ENCODE results near the gene SEMA3G.

Gene SEMA3G

DNA sequence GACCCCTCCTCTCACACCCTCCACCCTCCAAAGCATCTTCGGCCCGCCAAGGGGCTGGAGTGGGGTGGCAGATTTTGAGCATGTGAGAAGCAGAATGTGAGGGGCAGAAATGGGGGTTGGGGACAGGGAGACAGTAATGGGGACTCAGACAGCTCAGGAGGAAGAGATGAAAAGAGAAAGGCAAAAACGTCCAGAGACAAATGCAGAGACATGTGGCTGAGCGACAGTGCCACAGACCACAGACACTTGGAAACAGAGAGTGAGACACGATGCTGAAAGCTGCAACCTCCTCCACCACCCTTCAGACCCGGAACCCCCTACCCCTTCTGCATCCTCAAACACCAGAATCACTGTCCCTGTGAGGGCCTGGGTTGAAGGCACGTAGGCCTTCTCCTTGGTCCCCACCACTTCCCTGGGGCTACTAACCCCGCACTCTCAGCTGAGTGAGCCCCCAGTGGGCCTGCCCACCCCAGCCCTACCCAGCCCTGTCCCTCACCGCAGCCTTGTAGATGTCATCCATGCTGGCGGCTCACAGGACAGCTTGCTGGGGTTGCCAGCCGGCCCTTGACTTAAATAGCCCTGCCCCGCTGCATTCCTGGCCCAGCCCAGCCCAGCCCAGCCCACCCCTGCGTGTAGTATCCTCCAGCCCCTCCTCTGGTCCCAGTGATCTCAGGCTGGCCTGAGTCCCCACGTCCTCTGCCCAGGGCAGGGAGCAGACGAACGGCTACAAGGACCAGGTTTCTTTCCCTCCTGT, 8.8 kb upstream of the SEMA3G start, which contains the start of gene TNNC1:
Gene TNNC1, minus strand, starts transcription at position 546 of the 754 bp plus-strand sequence. Its CDS starts 26 bp downstream, at position 520.
- no peak for DNase-seq

DNA sequence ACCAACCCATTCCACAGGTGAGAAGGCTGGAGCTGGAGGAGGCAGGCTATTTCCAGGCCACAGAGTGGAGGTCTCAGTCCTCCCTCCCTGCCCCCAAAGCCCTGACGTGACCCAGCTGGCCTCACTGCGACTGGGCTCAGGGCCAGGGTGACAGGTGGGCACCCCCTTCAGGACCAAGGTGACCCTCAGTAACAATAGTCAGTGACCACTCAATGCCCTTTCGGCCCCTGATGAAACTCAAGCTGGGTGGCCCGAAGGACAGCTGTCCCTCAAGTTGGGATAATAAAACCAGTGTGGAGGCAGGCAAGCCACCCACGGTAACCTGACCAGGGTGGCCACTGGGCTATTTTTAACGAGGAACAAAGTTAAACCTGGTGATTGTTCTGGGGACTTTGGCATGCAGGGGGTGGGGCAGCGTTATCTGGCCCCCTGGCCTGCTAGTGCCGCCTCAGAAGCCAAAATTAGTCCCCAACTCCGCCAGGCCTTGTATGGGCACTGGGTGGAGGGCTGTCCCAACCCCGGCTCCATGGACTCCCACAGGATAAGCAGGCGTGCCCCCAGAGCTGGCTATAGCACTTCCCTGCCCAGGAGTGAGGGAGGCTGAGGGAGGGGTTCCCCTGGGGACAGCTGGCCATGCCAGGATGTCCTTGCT, 7.8 kb upstream of the SEMA3G start:
- no peak for DNase-seq

DNA sequence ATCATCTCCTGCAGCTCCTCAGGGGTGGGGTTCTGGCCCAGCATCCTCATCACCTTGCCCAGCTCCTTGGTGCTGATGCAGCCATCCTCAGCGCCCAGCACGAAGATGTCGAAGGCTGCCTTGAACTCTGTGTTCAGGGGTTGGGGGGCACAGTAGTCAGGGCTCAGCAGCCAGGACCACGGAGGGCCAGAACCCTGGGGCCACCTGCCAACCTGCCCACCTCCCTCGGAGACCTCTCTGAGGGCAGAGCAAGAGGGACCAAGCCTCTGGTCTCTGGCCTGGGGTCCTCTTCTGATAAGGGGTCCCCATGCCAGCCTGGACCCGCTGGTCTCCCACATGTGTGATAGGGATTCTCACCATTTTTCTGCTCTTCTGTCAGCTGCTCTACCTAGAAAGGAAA, 7.2 kb upstream of the SEMA3G start:
- no peak for DNase-seq

DNA sequence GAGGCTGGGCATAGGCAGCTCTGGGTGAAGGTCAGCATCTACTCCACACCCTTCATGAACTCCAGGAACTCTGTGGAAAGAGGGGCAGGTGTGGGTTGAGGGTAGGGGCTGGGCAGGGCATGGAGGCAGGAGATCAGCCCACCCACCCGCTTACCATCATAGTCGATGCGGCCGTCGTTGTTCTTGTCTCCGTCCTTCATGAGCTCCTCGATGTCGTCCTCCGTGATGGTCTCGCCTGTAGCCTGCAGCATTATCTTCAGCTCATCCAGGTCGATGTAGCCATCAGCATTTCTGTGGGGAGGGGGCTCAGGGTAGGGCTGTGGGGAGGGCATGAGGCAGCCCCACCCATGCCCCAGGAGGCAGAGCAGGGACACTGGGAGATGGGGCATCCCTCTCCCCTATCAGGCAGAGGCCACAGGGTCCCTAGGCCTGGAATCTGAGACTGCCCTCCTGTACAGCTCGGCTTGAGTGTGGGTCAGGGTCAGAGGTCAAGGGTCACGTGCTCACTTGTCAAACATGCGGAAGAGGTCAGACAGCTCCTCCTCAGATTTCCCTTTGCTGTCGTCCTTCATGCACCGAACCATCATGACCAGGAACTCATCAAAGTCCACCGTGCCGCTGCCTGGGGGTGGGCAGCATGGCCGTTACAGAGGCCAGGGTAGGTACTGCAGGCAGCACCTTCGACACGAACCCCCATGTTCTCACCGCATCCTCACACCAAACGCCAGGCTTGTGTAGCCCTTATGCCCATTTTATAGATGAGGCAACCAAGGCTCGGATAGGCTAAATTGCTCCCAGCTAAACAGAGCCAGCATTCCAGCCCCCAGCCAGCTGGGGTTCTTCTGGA, 6.6 kb upstream of the SEMA3G start:
- no peak for DNase-seq

DNA sequence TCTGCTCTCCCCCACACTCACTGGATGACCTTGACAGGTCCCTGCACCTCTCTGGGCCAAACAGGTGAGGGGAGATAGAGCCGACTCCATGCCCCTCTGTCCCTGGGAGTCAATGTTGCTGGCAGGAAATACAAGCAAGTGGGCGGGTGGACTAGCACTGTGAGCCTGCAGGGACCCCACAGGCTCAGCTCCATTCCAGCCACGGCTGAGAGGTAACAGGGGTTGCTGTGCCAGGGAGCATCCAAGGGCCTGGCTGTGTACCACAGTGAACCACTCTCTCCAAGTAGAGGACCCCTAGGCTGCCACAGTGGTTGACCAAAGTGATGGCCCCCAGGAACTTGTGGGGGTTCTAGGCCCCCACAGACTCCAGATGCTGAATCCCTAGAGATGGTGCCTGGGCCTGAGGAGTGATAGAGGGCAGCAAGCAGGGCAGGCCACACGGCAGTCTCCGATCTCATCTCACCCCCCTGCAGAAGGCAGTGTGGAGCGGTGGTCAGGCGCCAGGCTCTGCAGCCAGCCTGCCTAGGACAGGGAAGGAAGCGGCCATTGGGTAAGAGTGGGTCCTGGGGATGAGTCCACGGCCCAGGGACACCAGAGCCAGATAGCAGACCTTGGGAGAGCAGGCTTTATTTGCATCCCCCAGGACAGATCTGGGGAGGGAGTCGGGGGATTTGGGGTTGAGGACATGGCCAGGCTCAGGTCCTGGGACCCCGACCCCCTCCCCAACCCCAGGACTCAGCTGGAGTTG, 5.8 kb upstream of the SEMA3G start:
- DNase-seq = no peak

DNA sequence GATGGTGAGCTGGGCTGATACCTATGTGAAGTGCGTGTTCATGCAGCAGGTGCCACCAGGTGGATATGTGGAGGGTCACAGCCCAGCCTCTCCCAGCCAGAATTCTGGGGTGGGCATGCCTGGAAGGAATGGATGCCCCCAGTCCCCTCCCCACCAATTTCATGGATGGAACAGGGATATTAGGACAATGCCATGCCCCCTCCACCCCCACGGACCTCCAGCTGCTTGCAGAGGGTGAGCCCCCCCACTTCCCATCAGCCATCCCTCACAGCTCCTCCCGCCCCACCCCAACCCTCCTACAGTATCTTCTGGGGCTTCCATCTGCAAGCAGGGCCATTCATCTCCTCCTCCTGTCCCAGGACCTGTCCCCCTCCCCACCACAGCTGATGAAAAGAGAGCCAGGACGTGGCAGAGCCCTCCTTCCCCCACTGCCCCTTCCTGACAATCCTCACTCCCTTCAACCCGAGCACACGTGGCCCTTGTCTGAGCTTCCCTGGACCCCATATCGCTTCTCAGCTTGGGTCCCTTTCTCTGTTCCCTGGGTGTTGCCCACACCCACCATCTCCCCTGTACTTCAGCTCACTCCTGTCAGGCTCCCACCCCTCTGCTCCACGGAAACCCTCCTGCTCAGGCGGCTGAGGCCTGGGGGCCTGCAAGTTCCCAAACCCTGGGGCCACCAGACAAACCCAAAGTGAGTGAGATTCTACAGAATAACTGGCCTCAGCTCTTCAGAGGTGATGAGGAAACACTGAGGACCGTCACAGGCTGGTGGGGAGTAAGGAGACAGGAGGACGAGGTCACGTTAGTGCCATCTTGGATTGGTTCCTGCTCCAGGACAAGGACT, 2.8 kb upstream of the SEMA3G start:
- no peak for DNase-seq

DNA sequence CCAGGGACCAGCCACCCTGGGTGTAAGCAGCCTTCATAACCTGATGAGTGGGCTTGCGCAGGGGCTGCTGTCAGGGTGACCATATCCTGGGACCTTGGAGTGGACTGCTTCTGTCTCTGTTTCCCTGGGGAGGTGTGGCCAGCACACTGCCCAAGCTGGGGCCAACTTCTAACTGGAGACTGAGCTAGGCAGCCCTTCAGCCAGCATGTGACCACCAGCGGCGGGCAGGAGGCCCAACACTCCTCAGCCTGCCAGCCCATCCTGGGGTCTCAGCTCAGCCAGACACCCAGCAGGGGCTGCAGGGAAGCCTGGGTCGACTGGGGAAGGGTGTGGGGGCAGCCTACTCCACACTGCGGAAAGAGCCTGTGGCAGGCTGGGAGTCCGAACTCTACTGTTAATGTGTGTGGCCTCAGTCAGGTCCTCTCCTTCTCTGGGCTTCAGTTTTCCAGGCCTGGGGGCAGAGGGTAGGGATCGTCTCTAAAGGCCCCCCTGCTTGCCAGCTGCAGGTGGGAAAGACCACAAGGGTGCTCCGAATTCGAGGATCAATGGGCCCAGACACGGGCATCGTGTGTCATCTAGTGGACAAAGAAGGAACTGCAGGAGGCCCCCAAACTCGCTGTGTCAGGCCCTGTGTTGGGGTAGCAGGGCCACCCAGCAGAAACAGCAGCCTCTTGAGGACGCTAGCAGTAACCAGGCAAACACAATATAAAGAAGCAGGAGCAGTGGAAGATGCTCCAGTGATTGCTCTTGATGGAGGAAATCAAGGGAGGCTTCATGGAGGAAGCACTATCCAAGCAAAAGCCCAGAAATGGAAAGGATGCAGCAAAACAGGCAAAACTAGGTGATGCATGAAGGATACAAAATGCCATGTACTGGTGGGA, 2.0 kb upstream of the SEMA3G start:
- peak; percentile 75 to 77 for DNase-seq

DNA sequence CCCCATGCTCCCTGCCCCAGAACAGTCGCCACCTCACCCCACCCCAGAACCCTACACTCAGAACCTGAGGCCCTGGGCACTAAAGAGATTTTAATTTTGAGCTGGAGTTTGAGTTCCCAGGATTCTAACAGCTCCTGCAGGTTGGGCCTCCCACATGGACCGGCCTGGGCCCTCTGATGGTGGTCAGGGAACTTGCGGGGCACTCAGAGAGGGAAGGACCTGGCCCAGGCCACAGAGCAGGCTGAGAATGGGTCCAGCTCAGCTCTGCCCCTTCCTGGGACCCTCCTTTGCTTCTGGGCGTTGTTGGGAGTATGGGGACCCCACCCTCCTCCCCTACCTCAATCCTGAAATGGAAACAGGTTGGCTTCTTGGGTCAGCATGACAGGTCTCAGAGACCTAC, 1.1 kb upstream of the SEMA3G start:
- DNase-seq = no peak

DNA sequence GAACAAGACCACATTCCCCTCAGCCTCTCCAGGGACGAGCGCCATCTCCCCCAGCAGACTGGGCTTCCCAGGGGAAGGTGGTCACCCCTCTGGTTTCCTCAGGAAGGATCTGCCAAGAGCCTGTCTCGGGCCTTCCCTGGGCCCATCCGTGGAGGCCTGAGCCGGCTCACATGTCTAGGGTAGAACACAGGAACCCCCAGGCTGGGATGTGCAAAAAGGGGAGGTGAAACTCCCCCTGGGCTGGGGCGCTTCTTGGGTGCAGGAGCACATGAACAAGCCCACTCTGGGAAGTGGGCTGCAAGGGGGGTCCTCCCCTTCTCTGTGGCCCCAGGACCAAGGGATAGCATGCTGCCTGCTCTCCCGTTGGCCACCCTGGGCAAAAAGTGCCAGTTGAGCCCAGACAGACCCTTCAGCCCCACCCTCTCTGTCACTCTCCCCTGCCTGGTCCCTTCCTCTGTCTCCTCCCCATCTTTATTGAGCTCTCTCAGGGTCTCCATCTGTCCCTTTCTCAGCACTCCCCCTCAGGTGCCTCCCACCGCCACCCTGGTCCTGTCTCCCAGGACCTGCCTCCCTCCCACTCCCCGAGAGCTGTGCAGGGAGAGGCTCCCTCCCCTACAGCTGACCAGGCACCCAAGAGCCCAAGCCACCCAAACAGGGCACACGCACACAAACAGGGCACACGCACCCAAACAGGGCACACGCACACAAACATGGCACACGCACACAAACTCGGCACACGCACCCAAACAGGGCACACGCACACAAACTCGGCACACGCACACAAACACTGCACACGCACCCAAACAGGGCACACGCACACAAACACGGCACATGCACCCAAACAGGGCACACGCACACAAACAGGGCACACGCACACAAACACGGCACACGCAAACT, 864 bp downstream of the SEMA3G start:
- DNase-seq = no peak

DNA sequence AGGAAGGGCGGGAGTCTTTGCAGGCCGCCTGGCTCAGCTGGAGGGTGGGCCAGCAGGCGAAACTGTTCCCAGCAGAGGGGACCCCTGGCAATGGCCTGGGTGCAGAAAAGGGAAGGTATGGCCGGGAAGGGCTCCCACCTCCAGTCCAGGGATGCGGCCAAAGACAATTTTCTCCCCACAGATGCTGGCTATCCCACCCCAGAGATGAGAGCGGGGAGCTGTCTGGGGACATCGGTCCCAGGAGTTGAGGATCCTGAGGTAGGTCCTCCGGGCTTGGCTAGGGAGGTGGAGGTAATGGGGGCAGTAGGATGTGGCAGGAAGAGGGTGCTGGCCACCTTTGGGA, 1.7 kb downstream of the SEMA3G start:
- no peak for DNase-seq

DNA sequence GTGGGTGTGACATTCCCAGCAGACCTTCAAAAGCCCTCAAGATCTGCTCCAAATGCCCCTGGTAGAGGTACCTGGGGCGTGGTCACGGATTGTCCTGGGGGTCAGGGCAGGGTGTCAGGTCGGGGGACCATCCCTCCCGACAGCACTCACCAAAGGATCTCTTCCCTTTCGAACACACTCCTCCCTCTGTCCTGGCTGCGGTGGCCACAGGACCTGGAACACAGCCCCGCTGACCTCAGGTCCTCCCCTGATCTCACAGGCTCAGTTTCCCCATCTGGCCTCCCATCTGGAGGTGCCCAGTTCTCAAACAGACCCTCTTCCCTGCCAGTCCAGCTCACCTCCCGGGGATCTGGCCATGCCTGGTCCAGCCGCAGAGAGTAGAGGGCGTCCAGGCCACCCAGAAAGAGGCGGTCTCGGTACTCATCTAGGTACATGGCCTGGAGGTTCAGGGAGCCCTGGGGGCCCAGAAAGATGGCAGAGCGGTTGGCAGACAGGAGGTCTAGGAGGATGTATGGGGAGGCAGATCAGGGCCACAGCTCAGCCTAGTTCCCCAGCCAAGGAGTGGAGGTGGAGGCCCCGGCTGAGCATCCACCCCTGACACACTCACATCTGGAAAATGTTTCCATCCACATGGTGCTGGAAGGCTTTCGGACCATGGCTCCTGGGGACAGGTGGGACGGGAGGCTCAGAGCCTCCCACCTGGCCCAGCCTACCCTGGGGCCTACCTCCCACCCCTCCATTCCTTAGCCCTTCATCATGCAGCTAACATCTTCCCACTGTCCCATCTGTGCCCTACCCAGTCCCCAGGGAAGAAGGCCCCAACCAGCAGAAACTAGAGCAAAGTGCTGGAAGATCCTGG, 2.3 kb downstream of the SEMA3G start:
- no peak for DNase-seq

DNA sequence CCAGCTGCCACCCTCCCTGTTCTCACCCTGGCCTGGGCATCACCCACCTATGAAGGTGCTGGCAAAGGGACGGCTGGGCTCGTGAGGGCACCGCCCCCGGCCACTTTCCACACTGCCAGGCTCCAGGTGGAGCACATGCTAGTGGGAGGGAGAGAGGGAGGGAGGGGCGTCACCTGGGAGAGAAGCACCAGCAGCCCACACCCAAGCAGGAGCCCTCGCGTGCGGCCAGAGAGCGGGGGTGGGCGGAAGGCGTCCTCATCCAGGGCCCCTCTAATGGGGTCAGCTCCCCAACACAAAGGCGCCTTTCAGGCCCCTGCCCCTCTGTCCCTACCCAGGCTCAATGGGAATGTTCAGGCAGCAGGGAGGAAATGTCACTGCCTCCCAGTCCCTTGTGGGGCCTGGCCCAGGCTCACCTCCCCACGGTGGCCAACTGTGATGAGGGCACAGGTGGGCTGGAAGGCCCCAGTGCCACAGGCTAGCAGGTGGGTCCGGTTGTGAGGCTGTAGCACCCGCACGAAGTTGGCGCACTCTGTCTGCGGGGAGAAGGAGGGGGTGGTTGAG, 3.1 kb downstream of the SEMA3G start:
- no peak for DNase-seq

DNA sequence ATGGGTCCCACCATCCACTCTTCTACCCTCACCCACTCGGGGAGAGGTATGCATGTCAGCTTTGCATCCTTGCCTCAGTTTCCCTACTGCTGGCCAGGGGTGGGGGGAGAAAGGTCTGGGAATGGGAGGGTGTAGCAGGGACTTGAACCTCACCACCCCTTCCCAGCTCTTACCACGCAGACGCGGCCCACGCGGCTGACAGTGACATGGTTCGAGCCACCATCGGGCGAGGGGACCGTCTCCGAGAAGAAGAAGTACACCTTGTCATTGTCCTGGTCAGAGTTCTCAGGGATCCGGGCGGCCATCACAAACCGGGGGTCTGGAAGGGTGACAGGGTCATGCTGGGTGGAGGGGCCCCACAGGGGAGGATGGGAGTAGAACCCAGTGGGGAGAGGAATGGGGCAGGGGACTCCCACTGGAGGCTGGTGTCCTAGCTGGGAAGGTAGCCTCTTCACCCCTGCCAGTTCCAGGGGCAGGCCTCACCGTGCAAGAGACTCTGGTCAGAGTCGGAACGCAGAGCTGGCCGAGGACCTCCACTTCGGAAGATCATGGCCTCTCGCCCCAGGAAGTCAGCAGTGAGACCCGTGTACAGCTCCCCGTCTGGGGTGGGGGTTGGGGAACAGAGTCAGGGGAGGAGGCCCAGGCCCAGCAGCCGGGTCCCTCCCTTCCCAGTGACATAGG, 3.7 kb downstream of the SEMA3G start:
- DNase-seq = no peak

DNA sequence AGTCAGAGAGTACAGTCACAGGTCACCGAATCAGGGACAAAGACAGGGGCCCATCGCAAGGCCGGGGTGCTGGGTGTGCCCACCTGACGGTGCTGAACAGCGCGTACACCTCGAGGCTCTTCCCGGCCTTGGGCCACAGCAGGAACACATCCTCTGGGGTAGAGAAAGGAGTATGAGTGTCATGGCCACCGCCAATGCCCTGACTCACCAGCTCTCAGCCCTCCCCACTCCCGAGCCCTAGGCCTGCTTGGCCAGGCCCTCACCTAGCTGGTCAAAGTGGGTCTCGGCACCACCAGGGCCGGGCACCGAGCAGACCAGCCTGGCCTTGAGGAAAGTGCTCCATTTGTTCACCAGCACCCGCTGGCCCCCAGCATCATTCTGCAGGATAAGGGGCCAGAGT, 4.2 kb downstream of the SEMA3G start:
- DNase-seq = no peak

DNA sequence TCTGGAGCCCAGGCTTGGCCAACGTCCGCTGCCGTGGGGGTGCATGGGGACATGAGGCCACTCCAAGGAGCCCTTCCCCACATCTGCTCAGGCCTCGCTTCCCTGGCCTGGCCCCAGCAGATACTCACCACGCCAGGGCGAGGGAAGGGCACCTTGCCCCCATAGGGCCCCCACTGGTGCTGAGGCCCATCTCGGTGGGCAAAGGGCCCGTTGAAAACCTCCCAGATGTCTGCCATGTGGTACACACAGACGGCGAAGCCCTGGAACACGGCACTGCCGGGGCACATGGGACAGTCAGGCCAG, 4.7 kb downstream of the SEMA3G start:
- no peak for DNase-seq

DNA sequence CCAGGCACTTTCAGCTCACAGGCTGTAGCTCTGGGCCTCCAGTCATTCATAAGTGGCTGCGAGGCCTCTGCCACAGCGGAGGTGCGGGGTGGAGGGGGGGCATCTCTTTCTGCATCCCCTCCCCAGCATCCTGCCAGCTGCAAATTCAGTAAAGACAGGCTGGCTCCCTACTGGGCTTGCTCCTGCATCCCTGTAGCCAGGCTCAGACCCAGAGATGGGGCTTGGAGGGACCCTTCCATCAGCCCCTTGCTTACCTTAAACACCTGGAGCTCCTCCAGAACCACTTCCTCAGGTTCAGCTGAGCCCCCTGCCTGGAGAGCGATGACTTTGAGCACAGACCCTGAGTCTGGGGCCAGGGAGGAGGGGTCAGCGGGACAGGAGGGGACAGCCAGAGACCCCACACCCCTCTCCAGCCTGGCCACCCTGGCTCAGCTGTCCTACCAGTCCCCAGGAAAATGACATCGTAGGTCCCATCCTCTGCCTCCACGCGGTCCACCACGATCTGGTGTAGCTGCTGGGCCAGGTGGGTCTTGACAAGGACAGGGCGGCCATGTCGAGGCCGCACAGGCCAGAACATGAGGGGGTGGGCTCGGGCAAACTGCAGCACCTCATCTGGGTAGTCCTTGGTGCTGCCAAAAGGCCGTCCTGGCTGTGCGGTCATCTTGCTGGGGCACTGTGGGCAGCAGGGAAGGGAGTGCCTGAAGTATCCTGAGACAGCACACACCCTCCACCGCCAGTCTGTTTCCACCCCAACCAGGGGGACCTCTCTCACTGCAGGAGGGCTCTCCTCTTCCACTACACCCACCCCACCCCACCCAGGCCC, 5.3 kb downstream of the SEMA3G start:
- no peak for DNase-seq
